DND-41 (cell line): ENCODE results near the gene PTPRE.

Source experiments
- ATAC-seq: fragments of 200-7000 bp; cut with Tn5 transposase; 3 replicates; pipeline ENCODE4 v1.9.1; 2021; ENCODE audit warnings: low read depth; ENCODE audit not compliant: insufficient read depth
- DNase-seq: peaks from one replicate; pipeline ENCODE4 v3.0.0-alpha.2; 2020
- H2AFZ ChIP-seq: 2 replicates; pipeline ENCODE4 v1.6.0; 2012; ENCODE audit warnings: low read depth, low read length
- H3K27ac ChIP-seq: 2 replicates; pipeline ENCODE4 v1.5.1; 2012; ENCODE audit warnings: low read length, inconsistent platforms
- H3K27me3 ChIP-seq: fragments of 200-600 bp; sonication (generic); 2 replicates; pipeline ENCODE4 v1.6.0; 2012; ENCODE audit warnings: low read length, mild to moderate bottlenecking, inconsistent platforms; ENCODE audit not compliant: insufficient read depth, poor library complexity
- H3K36me3 ChIP-seq: 2 replicates; pipeline ENCODE4 v1.5.1; 2012; ENCODE audit warnings: low read length, inconsistent platforms; ENCODE audit not compliant: insufficient read depth
- H3K4me1 ChIP-seq: 2 replicates; pipeline ENCODE4 v1.5.1; 2012; ENCODE audit warnings: mild to moderate bottlenecking, low read length; ENCODE audit not compliant: insufficient read depth
- H3K4me2 ChIP-seq: 2 replicates; pipeline ENCODE4 v1.6.0; 2012; ENCODE audit warnings: mild to moderate bottlenecking, moderate library complexity, low read length, inconsistent platforms; ENCODE audit not compliant: insufficient read depth
- H3K4me3 ChIP-seq, 2 experiments: fragments of 200-600 bp in 1 of 2; shearing (Covaris generic) in 1 of 2; 2 replicates each; pipeline ENCODE4 v1.5.1; 2012 to 2016; ENCODE audit warnings: inconsistent platforms in 2 of 2, low read length in 2 of 2, mild to moderate bottlenecking in 2 of 2, low read depth in 1 of 2, moderate library complexity in 1 of 2
- H3K79me2 ChIP-seq: 2 replicates; pipeline ENCODE4 v1.6.0; 2012; ENCODE audit warnings: low read length, inconsistent platforms; ENCODE audit not compliant: insufficient read depth
- H3K9ac ChIP-seq: 2 replicates; pipeline ENCODE4 v1.6.0; 2012; ENCODE audit warnings: low read depth, mild to moderate bottlenecking, inconsistent platforms, low read length, moderate library complexity
- H3K9me3 ChIP-seq: 2 replicates; pipeline ENCODE4 v1.5.1; 2012; ENCODE audit warnings: low read length, moderate library complexity, mild to moderate bottlenecking, inconsistent platforms; ENCODE audit not compliant: insufficient read depth, severe bottlenecking
- H4K20me1 ChIP-seq: 2 replicates; pipeline ENCODE4 v1.6.0; 2012; ENCODE audit warnings: low read length; ENCODE audit not compliant: insufficient read depth
- CTCF ChIP-seq: IDR thresholded peaks from 2 replicates; pipeline ENCODE4 v1.5.1; 2012; ENCODE audit warnings: borderline replicate concordance, low read length, moderate library complexity, mild to moderate bottlenecking; ENCODE audit not compliant: poor library complexity, severe bottlenecking; ENCODE audit errors: extremely low read depth
- EZH2 ChIP-seq: IDR thresholded peaks from 3 replicates; pipeline ENCODE4 v1.6.1; 2012; ENCODE audit warnings: borderline replicate concordance, low read depth, mild to moderate bottlenecking, moderate library complexity, low read length, inconsistent platforms; ENCODE audit not compliant: severe bottlenecking

The PTPRE gene

GRCh38 chr10:127973791-127974311, 66.9 kb downstream of the PTPRE start:
- no peak overlapping the region for H2AFZ ChIP-seq
- no peak for ATAC-seq
- no peaks in the 10 kb centered on the region for H3K9me3 ChIP-seq
- H4K20me1 ChIP-seq = no peaks in the 10 kb centered on the region
- H3K4me3 ChIP-seq = no peak overlapping the region
- no peak for DNase-seq
- H3K4me2 ChIP-seq = no peak overlapping the region
- H3K79me2 ChIP-seq = no peaks in the 10 kb centered on the region
- peaks cover 24% of the 10 kb centered on the region for H3K27me3 ChIP-seq
- no peak overlapping the region for H3K9ac ChIP-seq
- no peak for TF ChIP-seq CTCF
- TF ChIP-seq EZH2 = peak; percentile 15
- H3K27ac ChIP-seq = no peak overlapping the region
- no peaks in the 10 kb centered on the region for H3K4me1 ChIP-seq
- no peaks in the 10 kb centered on the region for H3K36me3 ChIP-seq

GRCh38 chr10:127974911-127975310, 68.0 kb downstream of the PTPRE start:
- no peak for TF ChIP-seq EZH2
- TF ChIP-seq CTCF = no peak
- H3K27me3 ChIP-seq = peaks cover 24% of the 10 kb centered on the region
- ATAC-seq (no peak), DNase-seq (no peak)
- H3K4me3 ChIP-seq = no peak overlapping the region
- H3K9ac ChIP-seq = no peak overlapping the region
- H3K27ac ChIP-seq = no peak overlapping the region
- no peaks in the 10 kb centered on the region for H3K4me1 ChIP-seq
- no peaks in the 10 kb centered on the region for H4K20me1 ChIP-seq
- no peaks in the 10 kb centered on the region for H3K9me3 ChIP-seq
- H3K4me2 ChIP-seq = no peak overlapping the region
- H2AFZ ChIP-seq = no peak overlapping the region
- no peaks in the 10 kb centered on the region for H3K79me2 ChIP-seq
- no peaks in the 10 kb centered on the region for H3K36me3 ChIP-seq

- no peak overlapping the region for H3K4me2 ChIP-seq
- H4K20me1 ChIP-seq = no peaks in the 10 kb centered on the region
- ATAC-seq (no peak), DNase-seq (no peak)
- no peaks in the 10 kb centered on the region for H3K36me3 ChIP-seq
- no peaks in the 10 kb centered on the region for H3K79me2 ChIP-seq
- no peaks in the 10 kb centered on the region for H3K4me1 ChIP-seq
- no peak for TF ChIP-seq EZH2
- TF ChIP-seq CTCF = no peak
- H3K4me3 ChIP-seq = no peak overlapping the region
- no peak overlapping the region for H3K9ac ChIP-seq
- H2AFZ ChIP-seq = no peak overlapping the region
- peaks cover 24% of the 10 kb centered on the region for H3K27me3 ChIP-seq
- H3K27ac ChIP-seq = no peak overlapping the region
- H3K9me3 ChIP-seq = no peaks in the 10 kb centered on the region
These were observed 69.4 kb downstream of the PTPRE start for GRCh38 chr10:127976286-127976685.
